Neural progenitor cell (in vitro differentiated cells): ENCODE results near the gene DYNC1I2.
"Not testable (repeated sequence)": the region's sequence is repeated elsewhere in the genome, so short reads cannot be mapped to it uniquely, and the experiment has no call there.

Experiments
- CTCF ChIP-seq: fragments of 200-600 bp; sonication (generic); IDR thresholded peaks from 2 replicates; pipeline ENCODE4 v1.5.1; 2017; ENCODE audit warnings: antibody characterized with exemption, mild to moderate bottlenecking
- EZH2 ChIP-seq: fragments of 200-600 bp; sonication (generic); IDR thresholded peaks from 2 replicates; pipeline ENCODE4 v1.6.1; 2017; ENCODE audit warnings: antibody characterized with exemption, mild to moderate bottlenecking, moderate library complexity

GRCh38 chr2:171761176-171761575 lies 73.9 kb downstream of the DYNC1I2 start:
- TF ChIP-seq CTCF, EZH2: not testable (repeated sequence)
